NCI-H345 treated with DMSO at 0.1 percent for 48 hours (cell line): Measurements from ENCODE around the gene TEP1.

Source experiments
- DNase-seq: peaks from one replicate; lab custom pipeline; 2025; ENCODE audit not compliant: unreplicated experiment; lab: John Stamatoyannopoulos, UW

TEP1 gene

DNA sequence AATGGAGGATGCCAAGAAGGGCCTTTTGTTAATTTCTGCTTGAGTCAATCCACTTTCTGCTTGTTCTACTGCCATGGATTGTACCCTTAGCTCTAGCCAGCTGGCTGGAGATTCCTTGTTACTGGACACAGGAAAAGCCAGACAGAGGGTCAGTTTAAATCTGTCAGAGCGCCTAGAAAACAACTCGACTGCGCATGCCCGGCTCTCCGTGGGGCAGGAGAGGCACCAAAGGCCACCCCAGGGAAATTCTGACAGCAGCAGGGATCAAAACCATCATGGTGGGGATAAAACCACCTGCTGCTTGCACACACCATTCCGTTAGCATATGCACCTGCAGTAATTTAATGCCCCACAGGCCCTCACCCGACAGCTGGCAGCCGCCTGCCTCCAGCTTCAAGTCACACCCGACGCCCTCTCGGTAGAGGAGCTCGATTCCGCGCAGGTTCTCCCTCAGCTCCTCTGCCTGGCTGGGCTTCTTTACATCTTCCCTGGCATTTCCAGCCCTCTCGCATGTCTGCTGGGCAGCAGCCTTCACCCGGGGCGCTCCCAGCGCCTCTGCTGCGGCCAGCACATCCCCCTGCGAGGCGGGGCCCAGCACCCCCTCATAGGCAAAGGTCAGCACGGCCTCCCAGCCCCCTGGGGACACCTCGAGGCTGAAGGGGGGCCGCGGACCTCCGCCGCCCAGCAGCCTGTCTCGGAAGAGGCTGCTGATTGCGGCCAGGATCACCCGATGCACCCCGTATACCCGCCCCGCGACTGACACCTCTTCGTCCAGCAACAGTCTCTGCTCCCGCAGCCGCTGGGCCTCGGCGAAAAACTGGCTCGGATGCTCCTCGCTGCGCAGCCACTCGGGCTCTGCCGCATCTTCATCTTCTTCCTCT is 21.6 kb upstream of the TEP1 start:
- no peak for DNase-seq

DNA sequence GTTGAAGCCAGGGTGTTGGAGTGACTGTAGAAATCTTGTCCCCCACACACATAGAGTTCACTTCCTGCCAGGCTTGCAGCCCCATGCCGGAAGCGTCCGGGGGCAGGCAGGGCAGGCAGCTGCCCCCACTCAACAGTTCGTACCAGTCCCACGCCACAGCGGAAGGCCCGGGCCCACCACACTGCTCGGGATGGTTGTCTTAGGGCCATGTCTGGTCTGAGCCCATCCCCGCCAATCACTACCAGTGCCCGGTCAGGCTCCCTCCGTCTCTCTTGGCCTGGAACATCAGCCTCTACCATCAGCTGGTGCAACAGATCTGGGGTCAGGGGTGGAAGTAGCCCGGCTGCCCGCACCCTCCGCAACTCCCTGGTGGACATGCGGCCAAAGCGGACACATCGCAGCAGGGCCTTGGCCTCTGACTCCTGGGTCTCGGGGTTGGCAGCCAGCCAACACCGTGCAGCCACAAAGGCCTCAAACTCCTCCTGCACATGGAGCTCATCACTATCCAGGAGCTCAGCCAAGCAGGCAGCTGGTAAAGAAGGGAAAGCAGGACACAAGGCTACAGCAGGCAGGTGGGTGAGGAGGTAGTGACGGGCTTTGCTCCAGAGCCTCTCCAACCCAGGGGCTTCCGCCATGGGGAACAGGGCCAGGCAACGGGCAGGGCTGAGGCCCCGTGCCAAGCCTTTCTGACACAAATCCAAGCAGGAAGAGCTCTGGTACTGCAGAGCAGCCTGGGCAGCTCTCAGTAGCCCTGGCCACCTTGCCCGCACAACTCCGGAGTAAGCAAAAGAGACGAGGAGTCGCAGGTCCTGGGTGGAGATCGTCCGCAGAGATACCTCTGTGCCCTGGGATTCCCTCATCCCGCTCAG is 16.7 kb upstream of the TEP1 start:
- DNase-seq, result no peak

DNA sequence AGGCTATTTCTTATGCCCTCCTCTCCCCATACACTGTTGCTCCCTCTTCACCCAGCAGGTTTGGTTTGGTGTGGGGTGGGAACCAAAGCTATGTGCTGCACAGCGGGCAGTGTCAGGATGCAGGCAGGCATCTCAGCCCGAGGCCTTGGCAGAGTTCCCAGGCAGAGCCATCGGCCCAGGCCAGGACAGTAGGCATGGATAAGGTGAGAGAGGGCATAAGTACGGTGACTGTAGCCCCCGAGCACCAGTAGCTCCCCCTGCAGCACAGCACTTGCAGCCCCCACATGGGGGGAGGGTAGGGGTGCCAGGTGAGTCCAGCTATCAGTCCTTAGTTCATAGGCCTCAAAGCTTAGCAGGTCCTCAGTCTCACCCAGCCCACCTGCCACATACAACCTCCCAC is 15.5 kb upstream of the TEP1 start:
- DNase-seq, result no peak

DNA sequence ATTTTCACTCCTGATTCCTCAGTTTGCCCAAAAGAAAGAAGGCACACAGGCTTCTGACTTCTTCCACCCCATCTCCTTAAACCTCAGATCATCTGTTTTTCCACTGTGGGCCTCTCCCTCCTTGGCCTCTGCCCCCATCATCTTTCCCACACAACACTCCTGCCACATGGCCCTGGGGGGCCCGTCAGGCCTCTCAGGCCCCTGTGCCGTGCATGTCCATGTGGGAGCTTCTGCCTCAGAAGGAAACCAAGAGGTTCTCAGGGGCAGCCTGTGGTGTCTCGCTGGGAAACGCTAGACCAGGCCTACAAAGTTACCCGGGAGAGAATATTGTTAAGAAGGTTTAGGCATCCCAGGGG is 14.7 kb upstream of the TEP1 start:
- no peak for DNase-seq

DNA sequence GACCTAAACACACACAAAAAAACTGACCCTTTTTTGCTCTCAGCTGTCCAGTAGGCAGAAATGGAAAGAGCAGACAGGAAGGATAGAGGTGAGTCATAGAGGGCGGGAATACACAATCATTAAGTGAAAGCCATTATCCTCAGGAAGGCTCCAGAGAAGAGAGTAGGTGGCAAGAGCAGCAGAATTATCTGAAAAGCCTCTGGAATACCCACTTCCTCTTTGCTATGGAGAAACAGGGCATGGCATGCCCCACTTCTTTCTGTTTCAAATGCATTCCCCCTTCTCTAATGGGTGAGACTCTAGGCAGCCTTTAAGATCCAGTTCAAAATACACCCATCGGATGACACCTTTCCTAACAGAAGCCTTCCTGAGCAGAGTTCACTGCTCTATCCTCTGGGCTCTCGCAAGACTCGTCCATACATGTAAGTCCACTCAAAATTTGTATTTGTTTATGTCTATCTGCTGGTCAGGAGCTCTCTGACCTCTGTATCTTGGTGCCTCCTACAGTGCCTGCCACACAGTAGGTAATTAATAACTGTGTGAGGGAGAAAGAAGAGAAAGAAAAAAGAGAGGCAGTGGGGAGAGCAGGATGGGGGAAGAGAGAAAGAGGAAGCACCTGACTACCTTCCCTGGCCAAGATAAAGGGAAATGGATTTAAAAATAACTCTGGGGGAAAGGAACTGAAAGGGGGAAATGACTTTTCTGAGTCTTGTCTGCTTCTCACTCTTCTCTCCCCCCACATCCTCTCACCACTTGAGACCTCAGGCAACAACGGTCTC is 14.1 kb upstream of the TEP1 start:
- DNase-seq, result no peak

DNA sequence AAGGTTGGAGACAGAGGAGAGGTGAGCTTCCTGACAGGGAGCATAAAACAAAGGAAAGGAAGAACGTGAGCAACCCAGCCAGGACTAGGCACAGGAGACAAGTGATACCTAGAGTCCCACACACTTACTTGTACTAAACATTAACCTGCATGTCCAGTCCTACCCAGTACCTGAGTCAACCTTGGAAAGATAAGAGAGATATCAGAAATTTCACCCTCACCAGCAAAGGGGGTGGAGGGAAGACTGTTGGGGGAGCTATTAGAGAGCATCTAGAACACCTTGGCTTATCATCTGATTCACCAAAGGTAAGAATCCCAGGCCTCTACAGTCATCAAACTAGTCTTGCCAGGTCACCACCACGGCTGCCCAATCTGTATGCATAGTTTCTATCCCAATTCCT is 11.6 kb upstream of the TEP1 start:
- DNase-seq, result no peak

DNA sequence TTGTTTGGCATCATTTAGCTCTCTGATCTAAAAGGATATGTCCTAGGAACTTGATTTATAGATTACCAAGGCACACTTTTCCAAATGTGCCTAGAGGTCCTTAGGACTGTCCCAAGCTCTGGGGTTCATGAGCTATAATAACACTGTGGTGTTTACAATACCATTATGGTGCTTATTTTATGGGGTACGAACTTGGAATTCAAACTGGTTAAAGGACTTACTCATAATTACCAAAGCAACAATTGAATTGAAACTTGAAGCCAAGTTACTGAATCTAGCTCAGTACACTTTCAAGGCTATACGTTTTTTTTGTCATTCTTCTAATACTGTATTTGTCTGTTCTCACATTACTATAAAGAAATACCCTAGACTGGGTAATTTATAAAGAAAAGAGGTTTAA is 9.6 kb upstream of the TEP1 start:
- no peak for DNase-seq

DNA sequence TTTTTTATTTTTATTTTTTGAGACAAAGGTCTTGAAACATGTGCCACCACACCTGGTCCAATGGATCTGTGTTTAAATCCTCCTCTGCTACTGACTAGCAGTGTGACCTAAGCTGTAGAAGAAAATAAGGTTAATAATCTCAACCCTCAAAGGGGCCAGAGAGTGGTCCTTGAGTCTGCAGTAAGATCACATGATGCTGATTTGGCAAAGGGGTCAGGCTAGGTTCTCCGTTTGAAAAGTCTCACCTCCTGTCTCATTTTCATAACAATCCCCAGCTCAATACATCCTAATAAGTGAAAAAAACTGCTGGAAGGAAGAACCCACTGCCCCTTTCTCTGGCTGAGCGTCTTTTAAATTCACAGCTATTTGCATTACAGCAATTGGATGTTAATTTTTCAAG is 8.0 kb upstream of the TEP1 start:
- no peak for DNase-seq

DNA sequence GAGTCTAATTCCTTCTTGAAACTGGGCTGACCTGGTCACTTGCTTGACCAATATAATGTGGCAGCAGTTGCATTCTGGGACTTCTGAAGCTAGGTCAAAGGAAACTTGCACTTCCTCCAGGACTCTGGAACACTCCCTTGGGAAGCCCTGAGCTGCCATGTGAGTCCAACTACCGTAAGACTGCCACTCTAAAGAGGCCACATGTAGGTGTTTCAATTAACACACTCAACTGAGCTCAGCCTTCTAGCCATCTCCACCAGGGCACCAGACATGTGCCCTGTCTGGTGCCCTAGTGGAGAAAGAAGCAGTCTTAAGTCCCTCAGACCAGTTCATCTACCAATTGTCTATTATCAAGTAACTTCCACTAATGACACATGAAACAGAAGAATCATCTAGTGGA is 6.1 kb upstream of the TEP1 start:
- DNase-seq, result no peak

DNA sequence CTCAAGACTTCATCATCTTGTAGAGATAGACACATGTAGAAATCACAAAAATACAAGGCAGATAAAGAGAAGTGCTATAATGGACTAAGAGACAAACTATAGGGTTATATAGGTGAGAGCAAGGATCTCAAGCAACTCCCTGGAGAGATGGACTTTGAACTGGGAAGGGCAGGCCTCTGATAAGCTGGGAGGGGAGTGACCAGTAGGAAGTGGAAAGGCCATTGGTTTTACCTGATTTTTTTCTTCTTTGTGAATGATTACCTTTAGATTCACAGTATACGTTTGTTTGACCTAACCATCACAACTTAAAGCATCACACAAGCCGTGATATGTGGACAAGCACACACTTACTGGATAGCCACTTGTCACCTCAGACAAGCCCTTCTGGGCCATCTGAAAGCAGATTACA is 5.2 kb upstream of the TEP1 start:
- DNase-seq, result no peak

DNA sequence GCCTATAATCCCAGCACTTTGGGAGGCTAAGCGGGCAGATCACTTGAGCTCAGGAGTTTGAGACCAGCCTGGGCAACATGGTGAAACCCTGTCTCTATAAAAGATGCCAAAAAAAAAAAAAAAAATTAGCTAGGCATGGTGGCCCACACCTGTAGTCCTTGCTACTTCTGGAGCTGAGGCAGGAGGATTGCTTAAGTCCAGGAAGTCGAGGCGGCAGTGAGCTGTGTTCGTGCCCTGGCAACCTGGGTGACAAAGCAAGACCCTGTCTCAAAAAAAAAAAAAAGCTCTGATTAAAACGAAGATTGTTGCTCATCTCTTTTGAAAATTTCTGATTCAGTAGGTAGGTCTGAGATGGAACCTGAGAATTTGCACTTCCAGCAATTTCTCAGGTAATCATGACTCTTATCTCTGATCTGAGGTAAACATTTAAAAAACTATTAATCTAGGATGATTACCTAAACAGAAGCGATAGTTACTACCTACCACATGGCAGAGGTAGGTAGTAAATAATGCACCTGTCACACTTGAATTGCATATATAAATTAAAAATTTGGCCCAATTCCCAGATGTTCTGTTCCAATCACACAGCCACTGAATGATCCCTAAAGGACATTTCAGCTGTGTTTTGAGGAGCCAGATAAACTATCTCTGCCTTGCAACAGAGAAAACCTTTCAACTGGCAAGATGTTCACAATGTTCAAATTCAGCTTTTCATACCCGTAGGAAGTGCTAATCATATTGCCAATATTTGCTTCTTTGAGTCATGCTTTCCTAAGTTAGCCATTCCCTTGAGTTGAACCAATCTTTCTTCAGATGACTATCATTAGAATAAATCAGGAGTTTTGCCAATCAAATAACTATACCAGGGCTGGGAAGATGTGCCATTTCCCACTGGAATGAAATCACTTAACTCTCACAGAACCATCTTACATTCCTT is 4.2 kb upstream of the TEP1 start:
- DNase-seq, result no peak

DNA sequence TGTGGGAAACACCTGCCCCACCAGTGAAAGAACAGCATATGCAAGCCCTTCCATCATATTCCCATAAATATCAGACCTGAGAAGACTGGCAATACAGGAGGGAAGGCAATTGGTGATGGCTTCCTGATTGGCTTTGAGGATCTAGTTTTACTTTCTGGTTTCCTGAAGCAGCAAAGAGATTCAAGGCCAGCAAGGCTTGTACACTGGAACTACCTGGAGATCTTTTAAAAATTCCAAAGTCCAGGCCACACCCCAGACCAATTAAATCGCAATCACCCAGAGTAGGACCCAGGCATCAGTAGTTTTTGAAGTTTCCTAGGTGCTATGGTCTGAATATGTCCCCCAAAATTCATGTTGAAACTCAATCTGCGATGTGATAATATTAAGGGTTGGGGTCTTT is 2.9 kb upstream of the TEP1 start:
- DNase-seq, result no peak

DNA sequence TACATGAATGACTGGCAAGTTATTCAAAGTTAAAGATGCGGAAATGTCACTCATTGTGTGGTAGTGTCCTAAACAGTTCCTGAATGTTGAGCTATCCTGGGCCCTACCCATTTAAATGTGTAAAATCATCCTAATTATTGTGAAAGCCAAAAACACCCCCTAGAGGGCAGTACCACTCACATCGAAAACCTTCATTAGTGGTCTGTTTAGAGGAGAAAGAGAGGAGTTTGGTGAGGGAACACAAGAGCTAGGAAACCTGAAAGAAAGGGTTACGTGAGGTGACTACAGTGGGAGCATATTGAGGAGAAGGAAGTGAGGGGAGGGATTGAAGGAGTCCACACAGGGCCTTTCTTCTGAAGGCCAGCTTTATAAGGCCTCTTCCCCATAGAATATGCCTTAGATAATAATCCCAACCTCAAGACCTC is 2.5 kb upstream of the TEP1 start:
- no peak for DNase-seq

DNA sequence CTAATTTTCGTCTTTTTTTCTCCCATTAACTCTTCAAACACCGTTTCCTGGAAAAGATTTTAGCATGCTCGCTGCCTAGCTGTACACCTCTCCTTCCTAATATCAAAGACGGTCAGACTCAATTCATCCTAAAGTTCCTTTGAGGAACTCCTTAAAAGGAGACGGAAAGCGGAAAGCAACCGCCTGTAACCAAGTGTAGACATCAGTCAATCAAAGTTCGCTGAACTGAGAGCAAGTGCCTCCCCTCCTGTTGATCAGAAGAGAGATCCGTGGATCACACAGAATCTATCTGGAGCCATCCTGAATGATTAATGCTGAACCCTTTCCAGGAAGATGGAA is 412 bp upstream of the TEP1 start:
- DNase-seq, result no peak

DNA sequence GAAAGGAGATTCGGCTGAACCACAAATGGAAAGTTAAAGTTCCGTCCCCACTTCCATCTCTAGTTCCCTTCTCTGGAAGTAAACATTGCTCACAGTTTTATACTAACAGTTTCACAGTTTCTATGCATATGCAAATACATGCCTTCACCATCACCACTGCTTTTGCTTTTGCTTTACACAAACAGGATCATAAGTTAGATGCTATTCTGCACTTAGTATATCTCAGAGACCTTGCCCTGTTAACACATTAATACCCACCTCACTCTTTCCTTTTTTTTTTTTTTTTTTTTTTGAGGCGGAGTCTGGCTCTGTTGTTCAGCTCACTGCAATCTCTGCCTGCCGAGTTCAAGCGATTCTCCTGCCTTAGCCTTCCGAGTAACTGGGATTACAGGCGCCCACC is 890 bp downstream of the TEP1 start:
- no peak for DNase-seq

DNA sequence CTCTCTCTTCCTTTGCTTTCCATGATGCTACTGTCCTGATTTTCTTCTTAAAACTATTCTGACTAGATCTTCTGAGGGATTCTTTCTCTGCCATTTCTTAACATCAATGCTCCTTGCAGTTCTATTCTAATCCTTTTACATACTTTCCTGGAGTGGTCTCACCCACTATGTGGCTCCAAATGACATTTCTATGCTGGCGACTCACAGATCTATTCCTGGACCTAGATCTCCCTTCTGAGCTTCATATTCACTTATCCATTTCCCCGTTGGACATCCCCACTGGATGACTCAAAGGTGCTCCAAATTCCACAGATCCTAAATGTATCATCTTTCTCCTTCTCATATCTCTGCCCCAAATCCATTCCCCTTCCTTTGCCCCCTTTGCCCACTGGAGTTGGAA is 4.1 kb downstream of the TEP1 start:
- no peak for DNase-seq

DNA sequence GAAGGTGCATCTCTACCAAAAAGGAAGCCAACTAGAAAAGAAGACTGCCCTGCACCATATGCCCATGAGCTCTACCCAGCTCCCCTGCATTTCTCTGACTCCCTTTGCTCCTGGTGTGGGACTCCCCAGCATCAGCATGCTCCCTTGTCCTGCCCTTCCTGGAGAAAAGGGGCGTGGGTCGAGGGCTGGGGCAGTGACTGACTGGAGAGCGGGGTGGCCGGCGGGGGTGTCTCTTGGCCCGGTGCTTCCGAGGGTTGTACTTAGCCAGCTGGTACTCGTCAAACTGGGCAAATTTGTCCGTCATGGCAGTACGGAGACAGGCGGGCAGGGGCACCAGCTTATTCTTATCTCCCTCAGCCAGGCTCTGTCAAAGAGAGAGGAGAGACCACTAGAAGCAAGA is 9.8 kb downstream of the TEP1 start:
- DNase-seq, result no peak

DNA sequence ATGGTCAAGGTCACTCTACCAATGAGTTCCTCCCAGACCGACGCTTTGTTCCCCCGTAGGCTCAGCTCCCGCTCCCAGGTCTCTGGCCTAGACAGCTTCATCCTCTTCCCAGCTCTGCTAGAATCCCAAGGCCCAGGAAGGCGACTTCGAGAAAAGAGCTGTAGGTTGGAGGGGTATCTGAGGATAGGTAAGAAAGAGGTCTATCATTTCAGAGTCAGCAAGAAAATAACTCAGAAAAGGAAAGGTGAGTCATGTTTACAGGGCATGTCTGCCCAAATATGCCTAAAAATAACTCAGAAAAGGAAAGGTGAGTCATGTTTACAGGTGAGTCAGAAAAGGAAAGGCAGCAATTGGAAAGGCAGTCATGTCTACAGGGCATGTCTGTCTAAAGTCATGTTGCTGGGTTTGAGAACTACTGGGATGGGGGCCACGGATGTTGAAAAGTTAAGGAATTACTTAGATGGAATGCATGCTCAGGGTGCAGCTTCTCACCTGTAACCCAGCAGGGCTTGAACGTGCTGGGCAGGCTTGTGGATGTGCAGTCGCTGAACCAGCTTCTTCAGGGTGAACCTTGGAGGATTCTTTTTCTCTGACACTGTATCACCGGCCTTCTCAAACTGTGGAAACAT is 12.2 kb downstream of the TEP1 start:
- DNase-seq, result no peak

DNA sequence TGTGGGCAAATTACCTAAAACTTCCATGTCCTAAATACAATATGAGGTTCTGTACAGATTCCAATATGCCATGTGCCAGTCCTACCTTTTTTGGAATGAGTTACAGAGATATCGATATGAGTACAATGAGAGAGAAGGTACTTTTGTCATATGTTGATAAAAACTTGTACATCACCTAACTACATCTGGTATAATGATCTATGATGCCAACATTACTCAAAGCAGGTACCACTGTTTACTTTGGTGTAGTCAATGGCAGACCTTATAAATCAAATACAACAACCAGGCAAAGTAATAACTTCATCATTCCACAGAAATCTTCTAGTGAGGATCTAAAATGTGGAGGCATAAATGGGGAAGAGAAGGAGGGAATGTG is 12.7 kb downstream of the TEP1 start:
- no peak for DNase-seq

DNA sequence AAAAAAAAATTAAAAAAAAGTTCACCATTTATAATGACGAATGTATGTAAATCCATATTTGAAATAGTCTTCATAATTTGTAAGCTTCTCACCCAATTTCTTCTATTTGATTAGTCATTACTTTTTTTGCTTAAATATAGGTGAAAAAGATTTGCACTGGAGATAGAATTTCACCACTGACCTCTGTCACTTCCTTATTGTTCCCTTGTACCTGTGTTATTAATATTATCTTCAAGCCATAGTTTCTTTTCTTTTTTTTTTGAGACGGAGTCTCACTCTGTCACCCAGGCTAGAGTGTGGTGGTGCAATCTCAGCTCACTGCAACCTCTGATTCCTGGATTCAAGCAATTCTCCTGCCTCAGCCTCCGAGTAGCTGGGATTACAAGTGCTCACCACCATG is 15.8 kb downstream of the TEP1 start:
- no peak for DNase-seq
